GM21619 (cell line): ENCODE data around the gene OLA1.

ENCODE experiments used
- ATAC-seq: cut with Tn5 transposase; IDR thresholded peaks from one replicate; pipeline ENCODE4 v1.9.1; 2021; ENCODE audit not compliant: unreplicated experiment

OLA1 gene

GRCh38 chr2:174070281-174070680, 178.1 kb downstream of the OLA1 start:
- no peak for ATAC-seq

DNA sequence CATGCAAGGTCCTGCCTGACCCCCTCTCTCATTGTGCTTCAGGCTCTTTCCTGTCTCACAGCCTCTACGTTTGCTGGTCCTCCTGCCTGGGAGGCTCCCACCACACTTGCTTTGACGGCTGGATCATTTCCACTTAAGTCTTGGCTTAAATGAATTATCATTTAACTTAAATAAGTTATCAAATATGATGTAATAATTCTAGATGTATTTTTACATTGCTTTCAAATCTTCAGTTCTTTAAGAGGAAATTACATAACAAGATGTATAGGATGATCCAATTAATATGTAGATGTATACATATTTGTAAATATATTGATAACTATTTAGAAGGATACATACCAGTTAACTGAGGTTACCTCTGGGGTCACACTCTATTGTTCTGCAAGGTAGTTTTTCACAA, 180.5 kb downstream of the OLA1 start:
- no peak for ATAC-seq

GRCh38 chr2:174066871-174067270, 181.5 kb downstream of the OLA1 start:
- no peak for ATAC-seq

- ATAC-seq: no peak
Measured at GRCh38 chr2:174063492-174064092, 184.7 kb downstream of the OLA1 start.

DNA sequence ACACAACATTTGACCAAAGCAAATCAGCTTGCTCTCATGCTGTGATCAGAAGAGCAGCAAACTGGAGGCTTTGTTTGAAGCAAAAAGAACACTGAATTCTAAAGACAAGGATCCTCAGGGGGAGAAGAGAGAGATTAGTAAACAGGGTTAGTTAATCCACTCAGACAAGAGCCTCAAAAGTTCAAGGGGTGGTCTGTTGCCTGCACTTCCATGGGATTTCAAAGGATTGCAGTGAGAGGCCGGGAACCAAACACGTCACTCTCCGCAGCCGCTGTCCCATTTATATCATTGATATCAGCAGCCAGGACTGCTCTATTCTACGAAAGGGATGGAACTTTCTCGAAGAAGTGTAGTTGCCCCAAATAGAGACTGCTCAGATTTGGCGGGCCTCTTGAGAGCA, 185.4 kb downstream of the OLA1 start:
- no peak for ATAC-seq

GRCh38 chr2:174059884-174060244, 188.5 kb downstream of the OLA1 start:
- ATAC-seq: no peak

- no peak for ATAC-seq
Measured at GRCh38 chr2:174059178-174059883, 189.0 kb downstream of the OLA1 start.

DNA sequence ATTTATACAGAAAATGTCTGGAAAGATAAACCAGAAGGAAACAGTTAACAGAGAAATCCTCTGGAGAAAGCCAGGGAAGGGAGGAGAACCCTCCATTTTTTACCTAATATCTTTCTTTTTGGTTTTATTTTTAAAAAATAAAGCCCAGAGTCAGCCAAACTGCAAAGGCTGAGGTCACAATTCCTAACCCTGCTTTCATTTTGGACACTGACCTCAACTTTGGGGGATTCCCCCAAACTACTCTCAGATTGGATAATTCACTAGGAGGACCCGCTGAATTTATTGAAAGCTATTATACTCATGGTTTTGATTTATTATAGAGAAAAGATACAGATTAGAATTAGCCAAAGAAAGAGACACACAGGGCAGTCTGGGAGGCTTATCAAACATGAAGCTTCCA, 189.9 kb downstream of the OLA1 start:
- no peak for ATAC-seq

GRCh38 chr2:174058026-174058425, 190.3 kb downstream of the OLA1 start:
- no peak for ATAC-seq

GRCh38 chr2:174054926-174055325, 193.4 kb downstream of the OLA1 start:
- ATAC-seq: no peak

GRCh38 chr2:174053355-174054151, 194.8 kb downstream of the OLA1 start:
- ATAC-seq: no peak

DNA sequence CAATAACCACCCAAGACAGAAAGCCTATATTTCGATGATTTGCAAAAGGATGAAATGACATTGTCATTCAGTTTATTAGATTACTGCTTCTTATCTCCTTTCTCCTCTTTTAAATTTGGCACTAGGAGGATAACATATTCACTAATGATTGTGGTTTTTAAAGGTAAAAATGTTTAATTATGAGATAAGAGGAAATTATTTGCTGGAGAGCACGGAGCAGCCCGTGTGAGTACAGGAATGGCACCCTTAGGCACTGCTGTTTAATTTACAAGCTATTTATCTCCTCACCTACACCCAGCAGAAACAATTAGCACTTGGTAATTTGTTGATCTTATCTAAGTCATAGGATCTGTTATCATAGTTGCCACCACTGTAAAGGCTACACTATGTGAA, 195.8 kb downstream of the OLA1 start:
- ATAC-seq: no peak

- no peak for ATAC-seq
Measured at GRCh38 chr2:174051741-174052583, 196.4 kb downstream of the OLA1 start.

DNA sequence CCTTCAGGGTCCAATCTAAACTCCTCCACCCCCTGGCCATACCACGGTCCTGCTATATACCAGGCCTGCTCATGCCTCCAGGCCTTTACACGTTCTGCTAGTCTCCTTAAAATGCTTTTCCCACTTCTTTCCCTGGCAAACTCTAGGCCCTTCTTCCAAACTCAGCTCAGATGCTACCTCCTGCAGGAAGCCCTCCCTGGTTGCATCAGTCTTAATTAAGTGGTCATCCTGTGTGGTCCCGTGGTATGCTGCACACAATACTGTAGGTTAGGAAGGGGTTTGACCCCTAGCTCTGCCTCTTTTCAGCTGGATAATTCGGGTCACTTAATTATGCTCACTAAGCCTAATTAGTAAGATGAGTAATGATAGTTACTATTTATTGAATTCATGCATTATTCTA, 197.3 kb downstream of the OLA1 start:
- no peak for ATAC-seq

- no peak for ATAC-seq
Measured at GRCh38 chr2:174049895-174050294, 198.4 kb downstream of the OLA1 start.

- ATAC-seq: no peak
Measured at GRCh38 chr2:174048243-174048642, 200.1 kb downstream of the OLA1 start.

DNA sequence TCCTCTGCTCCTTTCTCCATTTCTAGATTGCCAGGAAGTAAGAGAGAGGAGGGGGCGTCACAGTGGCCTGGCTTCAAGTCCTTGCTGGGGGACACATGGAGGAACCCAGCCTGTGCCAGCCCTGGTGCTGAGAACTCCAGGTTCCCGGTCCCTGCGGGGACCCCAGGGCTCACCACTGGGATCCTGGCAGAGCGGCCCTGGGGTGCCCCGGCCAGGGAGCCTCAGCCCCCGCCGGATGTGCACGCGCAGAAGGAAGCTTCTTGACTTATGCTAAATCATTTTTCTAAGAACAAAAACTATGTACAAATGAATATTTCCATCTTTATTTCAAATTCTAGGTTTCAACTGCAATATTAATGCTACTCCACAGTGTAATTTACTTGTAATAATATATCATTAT, 200.6 kb downstream of the OLA1 start:
- no peak for ATAC-seq

- no peak for ATAC-seq
Measured at GRCh38 chr2:174046172-174046571, 202.2 kb downstream of the OLA1 start.

DNA sequence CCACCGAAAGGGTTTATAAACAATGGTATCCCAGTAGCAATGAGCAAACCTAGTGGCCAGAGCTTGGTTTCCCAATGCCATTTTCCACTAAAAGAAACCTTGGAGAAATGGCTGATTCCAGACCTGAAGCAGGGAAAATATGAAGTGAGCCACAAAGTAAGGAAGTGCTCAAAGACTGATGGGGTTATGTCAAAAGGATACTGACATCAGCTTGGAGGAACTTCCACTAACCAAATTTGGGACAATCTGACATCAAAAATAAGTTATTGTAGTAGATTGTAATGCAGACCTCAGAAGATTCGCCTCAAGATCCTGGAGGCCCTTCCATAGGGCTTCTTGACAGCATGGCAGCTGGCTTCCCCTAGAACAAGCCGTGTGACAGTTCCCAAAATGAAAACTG, 203.8 kb downstream of the OLA1 start:
- no peak for ATAC-seq

DNA sequence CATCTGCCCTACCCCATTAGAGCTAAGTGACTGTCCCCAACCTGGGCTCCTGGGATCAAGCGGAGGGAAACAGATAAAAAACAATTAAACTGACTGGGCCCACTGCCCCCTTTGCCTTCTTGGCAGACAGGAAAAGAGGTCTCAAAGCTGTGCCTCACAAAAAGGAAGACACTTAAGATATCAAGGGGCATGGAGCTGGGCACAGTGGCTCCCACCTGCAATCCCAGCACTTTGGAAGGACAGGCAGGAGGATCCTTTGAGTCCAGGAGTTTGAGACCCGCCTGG, 208.0 kb downstream of the OLA1 start:
- no peak for ATAC-seq

DNA sequence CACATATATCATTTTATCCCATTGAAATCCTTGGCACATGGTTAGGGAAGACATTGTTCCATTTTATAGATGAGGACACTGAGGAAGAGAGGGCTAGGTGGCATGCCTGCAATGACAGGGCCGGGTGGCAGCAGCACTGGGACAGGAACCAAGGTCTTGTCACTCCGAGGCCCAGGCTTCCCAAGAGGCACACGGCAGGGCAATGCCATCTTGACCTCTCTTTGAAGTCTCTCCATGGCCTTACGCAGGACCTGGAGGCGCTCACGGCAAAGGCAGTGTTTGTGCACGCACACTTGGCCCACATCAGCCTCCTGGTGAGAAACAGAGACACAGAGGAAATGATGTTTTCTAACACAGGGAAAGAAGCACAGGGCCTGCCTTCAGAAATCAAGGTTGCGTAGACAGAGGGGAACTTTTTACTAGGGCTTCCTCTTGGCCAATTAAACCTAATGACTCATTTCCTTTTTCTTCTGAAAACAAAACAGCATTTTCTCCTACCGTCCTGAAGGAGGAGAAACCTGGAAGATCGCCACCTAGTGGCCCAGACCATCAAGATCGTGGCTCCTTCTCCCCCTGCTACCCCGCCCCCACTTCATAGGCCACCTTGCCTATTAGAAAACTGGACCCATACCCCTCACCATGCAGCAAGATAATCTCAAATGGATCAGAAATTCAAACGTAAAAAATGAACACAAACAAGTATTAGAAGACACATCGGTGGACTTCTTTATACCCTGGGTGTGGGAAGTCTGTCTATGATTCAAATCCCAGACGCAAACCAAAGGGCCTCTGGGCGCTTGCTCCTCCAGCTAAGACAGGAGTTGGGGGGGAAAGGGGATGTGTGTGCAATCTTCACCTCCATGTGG, 208.5 kb downstream of the OLA1 start:
- ATAC-seq: peak; percentile 83
